Fibroblast of the aortic adventitia (primary cell): ENCODE results near the gene IQSEC3. TPM values are rescaled to one million over a fixed set of nuclear protein-coding genes. Genes with fewer than 3 reads are reported as not detected.

Source experiments
- DNase-seq: peaks from one replicate; pipeline ENCODE4 v3.0.0-alpha.2; 2010; ENCODE audit warnings: low read depth
- H3K4me3 ChIP-seq: 2 replicates; pipeline ENCODE4 v1.5.1; 2011; ENCODE audit warnings: low read depth, mild to moderate bottlenecking, control low read depth, low read length, moderate library complexity
- total RNA-seq: library from RNA; depleted of rRNA; stranded (reverse); fragments of >200 nt; gene quantifications from 2 replicates; pipeline ENCODE4 v1.2.3, GENCODE V29; 2012; ENCODE audit warnings: low replicate concordance
- TF ChIP-seq, protein P1 (sequence below): IDR thresholded peaks from 2 replicates; pipeline ENCODE4 v1.5.1; 2011; ENCODE audit warnings: mild to moderate bottlenecking, low read length, control low read depth, inconsistent platforms; ENCODE audit not compliant: insufficient read depth

IQSEC3 gene
- total RNA-seq, 1 donor = not detected

DNA sequence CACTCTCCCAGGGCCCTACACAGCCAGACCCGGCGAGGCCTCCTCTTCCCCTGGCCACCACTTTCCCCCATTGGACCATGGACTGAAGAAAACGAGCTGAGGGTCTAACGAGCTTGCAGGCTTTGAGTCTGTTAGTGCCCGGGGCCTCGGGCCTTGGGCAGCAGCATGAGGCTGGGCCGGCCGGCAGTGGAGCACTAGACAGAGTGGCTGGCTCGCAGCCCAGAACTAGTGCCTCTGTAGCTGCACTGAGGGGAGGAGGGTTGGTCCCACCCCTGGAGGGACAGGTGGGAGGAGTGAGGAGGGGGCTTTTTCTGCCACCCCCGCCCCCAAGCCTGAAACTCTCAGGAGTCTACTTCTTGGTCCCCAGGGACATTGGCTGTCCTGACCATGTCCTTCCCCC, 108.7 kb downstream of the IQSEC3 start:
- TF ChIP-seq, protein P1, sequence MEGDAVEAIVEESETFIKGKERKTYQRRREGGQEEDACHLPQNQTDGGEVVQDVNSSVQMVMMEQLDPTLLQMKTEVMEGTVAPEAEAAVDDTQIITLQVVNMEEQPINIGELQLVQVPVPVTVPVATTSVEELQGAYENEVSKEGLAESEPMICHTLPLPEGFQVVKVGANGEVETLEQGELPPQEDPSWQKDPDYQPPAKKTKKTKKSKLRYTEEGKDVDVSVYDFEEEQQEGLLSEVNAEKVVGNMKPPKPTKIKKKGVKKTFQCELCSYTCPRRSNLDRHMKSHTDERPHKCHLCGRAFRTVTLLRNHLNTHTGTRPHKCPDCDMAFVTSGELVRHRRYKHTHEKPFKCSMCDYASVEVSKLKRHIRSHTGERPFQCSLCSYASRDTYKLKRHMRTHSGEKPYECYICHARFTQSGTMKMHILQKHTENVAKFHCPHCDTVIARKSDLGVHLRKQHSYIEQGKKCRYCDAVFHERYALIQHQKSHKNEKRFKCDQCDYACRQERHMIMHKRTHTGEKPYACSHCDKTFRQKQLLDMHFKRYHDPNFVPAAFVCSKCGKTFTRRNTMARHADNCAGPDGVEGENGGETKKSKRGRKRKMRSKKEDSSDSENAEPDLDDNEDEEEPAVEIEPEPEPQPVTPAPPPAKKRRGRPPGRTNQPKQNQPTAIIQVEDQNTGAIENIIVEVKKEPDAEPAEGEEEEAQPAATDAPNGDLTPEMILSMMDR = no peak
- no peak for DNase-seq
- H3K4me3 ChIP-seq = no peak overlapping the region

DNA sequence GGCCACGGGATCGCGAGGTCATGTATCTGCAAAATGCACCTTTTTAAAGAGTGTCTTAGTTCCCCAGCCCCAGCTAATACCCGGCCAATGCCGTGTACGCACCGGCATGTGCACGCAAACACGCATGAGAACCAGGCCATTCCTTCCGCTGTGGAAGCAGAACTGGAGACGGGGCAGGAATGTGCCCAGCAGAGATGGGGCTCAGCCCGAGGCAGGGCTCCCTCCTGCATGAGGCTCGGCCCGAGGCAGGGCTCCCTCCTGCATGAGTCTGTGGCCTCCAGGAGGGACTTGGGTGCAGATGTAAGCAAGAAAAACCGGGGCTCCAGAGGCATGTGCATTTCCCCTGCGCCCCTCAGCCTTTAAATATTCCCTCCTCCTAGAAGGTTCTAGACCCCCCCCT, 109.2 kb downstream of the IQSEC3 start:
- TF ChIP-seq, protein P1 = no peak
- no peak overlapping the region for H3K4me3 ChIP-seq
- no peak for DNase-seq

DNA sequence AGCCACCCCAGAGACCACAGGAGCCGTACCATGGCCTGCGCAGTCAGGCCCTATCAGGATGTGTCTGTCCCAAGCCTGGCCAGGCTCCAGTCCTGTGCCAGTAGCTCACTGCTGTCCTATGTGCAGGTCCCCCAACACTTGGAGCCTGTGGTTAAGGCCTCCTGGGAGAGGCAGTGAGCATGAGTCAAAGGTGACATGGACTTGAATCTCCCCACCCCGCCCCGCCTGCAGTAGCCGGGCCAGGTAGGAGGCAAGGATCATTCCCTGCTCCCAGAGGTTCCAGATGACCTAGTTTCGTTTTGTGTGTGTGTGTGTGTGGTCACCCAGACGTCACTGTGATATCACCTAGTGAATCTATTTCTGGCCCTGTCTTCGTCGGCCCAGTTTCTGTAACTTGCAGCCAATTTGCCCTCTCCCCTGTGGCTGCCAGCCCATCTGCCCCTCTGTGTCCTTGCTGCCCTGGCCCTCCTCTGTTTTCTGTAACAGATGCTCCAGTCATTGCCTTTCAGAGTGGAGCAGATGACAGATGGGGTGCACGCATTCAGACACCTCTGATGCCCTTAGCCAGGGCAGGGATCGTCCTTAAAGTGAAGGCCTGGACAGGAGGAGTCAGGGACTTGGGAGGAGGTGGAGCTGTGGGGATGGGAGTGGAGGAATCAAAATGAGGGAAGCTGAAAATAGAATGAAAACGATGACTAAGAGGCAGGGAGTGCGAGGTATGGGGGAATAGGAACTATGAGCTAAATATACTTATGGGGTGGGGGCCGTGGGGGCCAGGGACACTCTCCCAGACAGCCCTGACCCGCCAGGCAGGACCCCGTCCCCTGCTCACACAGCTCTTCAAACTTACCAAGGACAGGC, 110.0 kb downstream of the IQSEC3 start:
- TF ChIP-seq, protein P1 = no peak
- DNase-seq = peak; percentile 48
- no peak overlapping the region for H3K4me3 ChIP-seq

DNA sequence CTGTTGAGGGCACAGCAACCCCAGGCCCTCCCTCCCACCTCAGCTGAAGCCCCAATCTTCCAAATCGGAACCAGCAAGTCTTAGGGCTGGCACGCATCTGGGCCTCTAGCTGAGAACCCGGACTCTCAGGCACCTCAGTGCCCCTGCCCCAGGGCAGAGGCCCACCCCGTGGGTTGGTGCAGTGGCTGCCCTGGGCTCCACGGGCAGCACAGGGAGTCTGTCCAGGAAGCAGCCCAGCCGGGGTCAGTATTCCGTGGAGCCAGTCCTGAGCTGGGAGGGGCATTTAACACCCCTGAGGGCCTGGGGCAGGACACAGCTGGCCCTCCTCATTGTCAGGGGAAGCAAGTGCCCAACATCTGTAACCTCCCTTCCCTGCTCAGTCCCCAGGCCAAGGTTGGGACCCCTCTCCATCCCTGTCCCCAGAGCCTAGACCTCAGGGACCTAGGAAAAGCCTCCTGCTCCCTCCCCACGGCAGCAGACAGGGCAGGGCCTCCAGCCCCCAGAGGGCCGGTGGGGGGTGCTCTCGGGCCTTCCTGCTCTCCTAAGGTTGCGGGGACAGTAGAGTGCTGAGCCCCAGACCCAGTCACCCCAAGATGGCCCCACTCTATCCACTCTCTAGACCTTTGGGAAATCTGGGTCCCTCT, 110.9 kb downstream of the IQSEC3 start:
- TF ChIP-seq, protein P1 = no peak
- H3K4me3 ChIP-seq = no peak overlapping the region
- DNase-seq = no peak

DNA sequence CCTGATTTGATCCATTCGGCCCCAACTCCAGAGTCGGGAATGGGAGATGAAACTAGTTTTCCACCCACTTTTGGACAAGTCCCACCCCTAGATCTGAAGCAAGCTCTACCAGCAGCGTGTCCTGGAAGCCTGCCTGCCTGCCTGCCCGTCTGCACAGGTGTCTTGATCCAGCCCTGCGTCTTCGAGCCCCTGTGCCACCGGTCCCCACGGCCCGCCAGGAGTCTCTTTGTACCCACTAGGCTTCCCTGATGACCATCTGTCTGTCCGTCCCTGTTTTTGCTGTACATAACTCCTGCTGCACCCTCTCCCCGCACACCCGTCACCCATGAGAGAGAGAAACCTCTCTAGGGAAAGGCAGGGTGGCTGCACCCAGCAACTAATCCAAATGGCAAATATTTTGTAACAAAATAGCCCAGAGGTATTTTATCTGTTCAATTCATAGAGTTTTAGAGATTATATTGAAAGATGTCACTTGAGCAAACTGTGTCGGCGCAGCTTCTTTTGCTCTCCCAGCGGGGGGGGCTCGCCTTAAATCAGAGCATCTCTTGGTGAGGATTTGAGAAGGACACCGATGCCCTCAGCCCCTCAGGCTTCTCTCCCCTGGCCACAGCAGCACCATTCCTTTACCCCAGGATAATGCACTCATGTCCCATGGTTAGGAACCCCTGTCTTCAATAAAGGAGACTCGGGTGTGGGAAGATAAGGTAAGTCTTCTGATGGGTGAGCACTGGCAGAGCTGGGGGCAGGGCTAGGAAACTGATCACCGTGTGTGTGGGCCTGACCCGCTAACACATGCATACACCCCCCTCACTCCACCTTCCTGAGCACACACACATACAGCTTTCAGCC, 111.6 kb downstream of the IQSEC3 start:
- no peak overlapping the region for H3K4me3 ChIP-seq
- TF ChIP-seq, protein P1 = no peak
- no peak for DNase-seq

DNA sequence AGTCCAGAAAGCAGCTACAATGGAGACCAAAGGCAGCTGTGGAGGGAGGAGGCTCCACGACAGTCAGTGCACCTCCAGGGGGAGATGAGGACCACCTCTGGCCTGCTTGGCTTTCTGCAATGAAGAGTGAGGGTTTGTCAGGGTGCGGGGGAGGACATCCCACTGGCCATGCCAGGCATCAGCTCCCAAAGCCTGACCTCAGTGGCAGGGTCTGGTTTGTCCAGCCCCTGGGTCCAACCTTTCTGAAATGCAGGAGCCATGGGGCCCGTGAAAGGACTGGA, 112.2 kb downstream of the IQSEC3 start:
- DNase-seq = no peak
- no peak overlapping the region for H3K4me3 ChIP-seq
- TF ChIP-seq, protein P1 = no peak
